ENCODE data around the gene FMR1.

Gene FMR1

GRCh38 chrX:147899379-147900114 is 12.2 kb upstream of the FMR1 start:
- H3K9me3 ChIP-seq (ENCODE audit: control insufficient read depth, low read length) = no peaks in the 10 kb centered on the region
- no peaks in the 10 kb centered on the region for H3K36me3 ChIP-seq (ENCODE audit: control insufficient read depth in 1 of 2, insufficient read depth in 2 of 2, low read depth in 1 of 2, low read length in 2 of 2)
- no peaks in the 10 kb centered on the region for H3K79me1 ChIP-seq (replicated peaks; ENCODE audit: low read length, poor library complexity, severe bottlenecking)
- DNase-seq = no peak
- H4K91ac ChIP-seq (ENCODE audit: low read length) = no peak overlapping the region
- no peak overlapping the region for H2AK5ac ChIP-seq (ENCODE audit: low read length, severe bottlenecking)
- H3K4me3 ChIP-seq (ENCODE audit: insufficient read depth in 1 of 2, low read depth in 1 of 2, low read length in 2 of 2) = no peak overlapping the region
- no peaks in the 10 kb centered on the region for H3K27me3 ChIP-seq (ENCODE audit: control insufficient read depth in 1 of 2, insufficient read depth in 1 of 2, low read length in 2 of 2)
- H3K4ac ChIP-seq (ENCODE audit: low read depth in 1 of 2, low read length in 2 of 2) = no peak overlapping the region
- no peak overlapping the region for H4K8ac ChIP-seq (ENCODE audit: low read length)
- H2BK15ac ChIP-seq (ENCODE audit: low read depth, poor library complexity, severe bottlenecking) = no peak overlapping the region
- H3K23ac ChIP-seq (ENCODE audit: low read length in 2 of 2) = no peak overlapping the region
- no peak overlapping the region for H3K14ac ChIP-seq (ENCODE audit: low read length in 2 of 2)
- no peak overlapping the region for H2BK5ac ChIP-seq (ENCODE audit: low read depth, low read length, poor library complexity, severe bottlenecking)
- no peak overlapping the region for H2BK120ac ChIP-seq (ENCODE audit: low read depth, low read length)
- H3K18ac ChIP-seq (ENCODE audit: low read depth in 1 of 2, low read length in 2 of 2) = no peak overlapping the region
- WGBS = 80% methylated on average over 2 of the region's 2 CpGs
- no peak overlapping the region for H3K9ac ChIP-seq (ENCODE audit: low read length)
- no peak overlapping the region for H2BK12ac ChIP-seq (ENCODE audit: low read length in 2 of 2)
- no peak overlapping the region for H2AFZ ChIP-seq (ENCODE audit: low read depth, low read length)
- no peak overlapping the region for H3K27ac ChIP-seq (ENCODE audit: low read length, poor library complexity, severe bottlenecking)
- H3K4me1 ChIP-seq (ENCODE audit: control insufficient read depth, insufficient read depth, low read depth, low read length) = no peaks in the 10 kb centered on the region
- H3K4me2 ChIP-seq (ENCODE audit: low read length, poor library complexity, severe bottlenecking) = no peak overlapping the region

GRCh38 chrX:147900349-147900748 is 11.4 kb upstream of the FMR1 start:
- Histone ChIP-seq H3K9ac (ENCODE audit: low read length) (no peak overlapping the region), H3K18ac (ENCODE audit: low read depth in 1 of 2, low read length in 2 of 2) (no peak overlapping the region), H3K23ac (ENCODE audit: low read length in 2 of 2) (no peak overlapping the region), H3K9me3 (ENCODE audit: control insufficient read depth, low read length) (no peaks in the 10 kb centered on the region), H3K79me1 (replicated peaks; ENCODE audit: low read length, poor library complexity, severe bottlenecking) (no peaks in the 10 kb centered on the region), H4K91ac (ENCODE audit: low read length) (no peak overlapping the region), H2BK12ac (ENCODE audit: low read length in 2 of 2) (no peak overlapping the region), H3K4me1 (ENCODE audit: control insufficient read depth, insufficient read depth, low read depth, low read length) (no peaks in the 10 kb centered on the region), H3K4me3 (ENCODE audit: insufficient read depth in 1 of 2, low read depth in 1 of 2, low read length in 2 of 2) (no peak overlapping the region), H3K4me2 (ENCODE audit: low read length, poor library complexity, severe bottlenecking) (no peak overlapping the region), H2BK15ac (ENCODE audit: low read depth, poor library complexity, severe bottlenecking) (no peak overlapping the region), H3K14ac (ENCODE audit: low read length in 2 of 2) (no peak overlapping the region), H4K8ac (ENCODE audit: low read length) (no peak overlapping the region), H2BK120ac (ENCODE audit: low read depth, low read length) (no peak overlapping the region), H2AK5ac (ENCODE audit: low read length, severe bottlenecking) (no peak overlapping the region), H2AFZ (ENCODE audit: low read depth, low read length) (no peak overlapping the region), H3K4ac (ENCODE audit: low read depth in 1 of 2, low read length in 2 of 2) (no peak overlapping the region), H3K27me3 (ENCODE audit: control insufficient read depth in 1 of 2, insufficient read depth in 1 of 2, low read length in 2 of 2) (no peaks in the 10 kb centered on the region), H2BK5ac (ENCODE audit: low read depth, low read length, poor library complexity, severe bottlenecking) (no peak overlapping the region), H3K36me3 (ENCODE audit: control insufficient read depth in 1 of 2, insufficient read depth in 2 of 2, low read depth in 1 of 2, low read length in 2 of 2) (no peaks in the 10 kb centered on the region), H3K27ac (ENCODE audit: low read length, poor library complexity, severe bottlenecking) (no peak overlapping the region)
- DNase-seq = no peak
- WGBS = 100% methylated on average over 1 of the region's 1 CpG

GRCh38 chrX:147901461-147902126 is 10.1 kb upstream of the FMR1 start:
- Histone ChIP-seq H3K79me1 (replicated peaks; ENCODE audit: low read length, poor library complexity, severe bottlenecking) (no peaks in the 10 kb centered on the region), H4K8ac (ENCODE audit: low read length) (no peak overlapping the region), H4K91ac (ENCODE audit: low read length) (no peak overlapping the region), H3K27ac (ENCODE audit: low read length, poor library complexity, severe bottlenecking) (no peak overlapping the region), H2AFZ (ENCODE audit: low read depth, low read length) (no peak overlapping the region), H3K4ac (ENCODE audit: low read depth in 1 of 2, low read length in 2 of 2) (no peak overlapping the region), H3K14ac (ENCODE audit: low read length in 2 of 2) (no peak overlapping the region), H3K4me2 (ENCODE audit: low read length, poor library complexity, severe bottlenecking) (no peak overlapping the region), H3K9ac (ENCODE audit: low read length) (no peak overlapping the region), H3K4me3 (ENCODE audit: insufficient read depth in 1 of 2, low read depth in 1 of 2, low read length in 2 of 2) (no peak overlapping the region), H3K9me3 (ENCODE audit: control insufficient read depth, low read length) (no peaks in the 10 kb centered on the region), H2BK12ac (ENCODE audit: low read length in 2 of 2) (no peak overlapping the region), H3K23ac (ENCODE audit: low read length in 2 of 2) (no peak overlapping the region), H2BK15ac (ENCODE audit: low read depth, poor library complexity, severe bottlenecking) (no peak overlapping the region), H3K36me3 (ENCODE audit: control insufficient read depth in 1 of 2, insufficient read depth in 2 of 2, low read depth in 1 of 2, low read length in 2 of 2) (no peaks in the 10 kb centered on the region), H3K4me1 (ENCODE audit: control insufficient read depth, insufficient read depth, low read depth, low read length) (no peaks in the 10 kb centered on the region), H3K27me3 (ENCODE audit: control insufficient read depth in 1 of 2, insufficient read depth in 1 of 2, low read length in 2 of 2) (no peaks in the 10 kb centered on the region), H2BK120ac (ENCODE audit: low read depth, low read length) (no peak overlapping the region), H2BK5ac (ENCODE audit: low read depth, low read length, poor library complexity, severe bottlenecking) (no peak overlapping the region), H2AK5ac (ENCODE audit: low read length, severe bottlenecking) (no peak overlapping the region), H3K18ac (ENCODE audit: low read depth in 1 of 2, low read length in 2 of 2) (no peak overlapping the region)
- no peak for DNase-seq
- 93% methylated on average over 5 of the region's 6 CpGs for WGBS

GRCh38 chrX:147902270-147902669 is 9.4 kb upstream of the FMR1 start:
- Histone ChIP-seq H4K91ac (ENCODE audit: low read length) (no peak overlapping the region), H3K9ac (ENCODE audit: low read length) (no peak overlapping the region), H3K79me1 (replicated peaks; ENCODE audit: low read length, poor library complexity, severe bottlenecking) (no peaks in the 10 kb centered on the region), H3K23ac (ENCODE audit: low read length in 2 of 2) (no peak overlapping the region), H3K18ac (ENCODE audit: low read depth in 1 of 2, low read length in 2 of 2) (no peak overlapping the region), H3K4me3 (ENCODE audit: insufficient read depth in 1 of 2, low read depth in 1 of 2, low read length in 2 of 2) (no peak overlapping the region), H3K4me1 (ENCODE audit: control insufficient read depth, insufficient read depth, low read depth, low read length) (no peaks in the 10 kb centered on the region), H2BK120ac (ENCODE audit: low read depth, low read length) (no peak overlapping the region), H2AK5ac (ENCODE audit: low read length, severe bottlenecking) (no peak overlapping the region), H2BK5ac (ENCODE audit: low read depth, low read length, poor library complexity, severe bottlenecking) (no peak overlapping the region), H2BK12ac (ENCODE audit: low read length in 2 of 2) (no peak overlapping the region), H3K14ac (ENCODE audit: low read length in 2 of 2) (no peak overlapping the region), H3K9me3 (ENCODE audit: control insufficient read depth, low read length) (no peaks in the 10 kb centered on the region), H4K8ac (ENCODE audit: low read length) (no peak overlapping the region), H2AFZ (ENCODE audit: low read depth, low read length) (no peak overlapping the region), H3K4me2 (ENCODE audit: low read length, poor library complexity, severe bottlenecking) (no peak overlapping the region), H2BK15ac (ENCODE audit: low read depth, poor library complexity, severe bottlenecking) (no peak overlapping the region), H3K27ac (ENCODE audit: low read length, poor library complexity, severe bottlenecking) (no peak overlapping the region), H3K36me3 (ENCODE audit: control insufficient read depth in 1 of 2, insufficient read depth in 2 of 2, low read depth in 1 of 2, low read length in 2 of 2) (no peaks in the 10 kb centered on the region), H3K4ac (ENCODE audit: low read depth in 1 of 2, low read length in 2 of 2) (no peak overlapping the region), H3K27me3 (ENCODE audit: control insufficient read depth in 1 of 2, insufficient read depth in 1 of 2, low read length in 2 of 2) (no peaks in the 10 kb centered on the region)
- DNase-seq = no peak
- 83% methylated on average over 1 of the region's 2 CpGs for WGBS

Measured in mesenchymal stem cell (in vitro differentiated cells and primary cell).